Gastroesophageal sphincter (tissue), 3 donors: ENCODE data around the gene RPS21.

ENCODE experiments used
- POLR2A ChIP-seq, 2 donors: fragments of 450-650 bp; IDR thresholded peaks; one replicate each; pipeline ENCODE4 v1.6.1; 2017; ENCODE audit warnings: antibody characterized with exemption in 2 of 2, mild to moderate bottlenecking in 2 of 2, moderate library complexity in 1 of 2
- POLR2AphosphoS5 ChIP-seq: sonication (generic); formaldehyde crosslinking; IDR thresholded peaks from one replicate; pipeline ENCODE4 v1.6.1; 2017; ENCODE audit warnings: antibody characterized with exemption
- TF ChIP-seq, protein P1 (sequence below), 4 experiments: fragments of 200-600 bp in 2 of 4; fragments of 450-650 bp in 2 of 4; sonication (generic) in 1 of 4; IDR thresholded peaks; one replicate each; pipeline ENCODE4 v1.5.1; 2017 to 2019; ENCODE audit warnings: antibody characterized with exemption in 4 of 4, mild to moderate bottlenecking in 2 of 4, moderate library complexity in 2 of 4

- TF ChIP-seq, protein P1, sequence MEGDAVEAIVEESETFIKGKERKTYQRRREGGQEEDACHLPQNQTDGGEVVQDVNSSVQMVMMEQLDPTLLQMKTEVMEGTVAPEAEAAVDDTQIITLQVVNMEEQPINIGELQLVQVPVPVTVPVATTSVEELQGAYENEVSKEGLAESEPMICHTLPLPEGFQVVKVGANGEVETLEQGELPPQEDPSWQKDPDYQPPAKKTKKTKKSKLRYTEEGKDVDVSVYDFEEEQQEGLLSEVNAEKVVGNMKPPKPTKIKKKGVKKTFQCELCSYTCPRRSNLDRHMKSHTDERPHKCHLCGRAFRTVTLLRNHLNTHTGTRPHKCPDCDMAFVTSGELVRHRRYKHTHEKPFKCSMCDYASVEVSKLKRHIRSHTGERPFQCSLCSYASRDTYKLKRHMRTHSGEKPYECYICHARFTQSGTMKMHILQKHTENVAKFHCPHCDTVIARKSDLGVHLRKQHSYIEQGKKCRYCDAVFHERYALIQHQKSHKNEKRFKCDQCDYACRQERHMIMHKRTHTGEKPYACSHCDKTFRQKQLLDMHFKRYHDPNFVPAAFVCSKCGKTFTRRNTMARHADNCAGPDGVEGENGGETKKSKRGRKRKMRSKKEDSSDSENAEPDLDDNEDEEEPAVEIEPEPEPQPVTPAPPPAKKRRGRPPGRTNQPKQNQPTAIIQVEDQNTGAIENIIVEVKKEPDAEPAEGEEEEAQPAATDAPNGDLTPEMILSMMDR (IDR thresholded peaks at IDR 0.05): no peak
- no peak for TF ChIP-seq POLR2A (IDR thresholded peaks at IDR 0.05)
- TF ChIP-seq POLR2AphosphoS5: no peak
Measured at GRCh38 chr20:62374331-62375152, 12.4 kb upstream of the RPS21 start.
